Stimulated activated CD8-positive, alpha-beta memory T cell treated with anti-CD3 and anti-CD28 coated beads, Interleukin-15, amount 100 ng/mL, for 24 hours (primary cell): ENCODE results near the gene CEP78.

Source experiments
- DNase-seq: peaks from one replicate; pipeline ENCODE4 v3.0.0-alpha.2; 2020; ENCODE audit warnings: low read depth

CEP78 gene

GRCh38 chr9:78288214-78288892 lies 52.5 kb downstream of the CEP78 start:
- no peak for DNase-seq

GRCh38 chr9:78289474-78289873 lies 53.6 kb downstream of the CEP78 start:
- DNase-seq: no peak

GRCh38 chr9:78291240-78291925 lies 55.5 kb downstream of the CEP78 start:
- no peak for DNase-seq

- DNase-seq: no peak
Measured at GRCh38 chr9:78292026-78292425, 56.2 kb downstream of the CEP78 start.

- no peak for DNase-seq
Measured at GRCh38 chr9:78292716-78293497, 57.0 kb downstream of the CEP78 start.

- DNase-seq: no peak
Measured at GRCh38 chr9:78294290-78295176, 58.7 kb downstream of the CEP78 start.

GRCh38 chr9:78295177-78295575 lies 59.3 kb downstream of the CEP78 start:
- no peak for DNase-seq

GRCh38 chr9:78295731-78296130 lies 59.9 kb downstream of the CEP78 start:
- DNase-seq: no peak

GRCh38 chr9:78296201-78296892 lies 60.5 kb downstream of the CEP78 start:
- no peak for DNase-seq

- DNase-seq: peak; percentile 63
Measured at GRCh38 chr9:78296893-78297671, 61.2 kb downstream of the CEP78 start, which contains the start of gene PSAT1. PSAT1 (plus strand) TSS chr9:78297125; CDS start chr9:78297211, 86 bp downstream.

GRCh38 chr9:78297672-78297961 lies 61.7 kb downstream of the CEP78 start:
- DNase-seq: no peak

- DNase-seq: no peak
Measured at GRCh38 chr9:78298046-78298765, 62.3 kb downstream of the CEP78 start.

GRCh38 chr9:78300209-78300608 lies 64.3 kb downstream of the CEP78 start:
- no peak for DNase-seq

GRCh38 chr9:78301466-78301865 lies 65.6 kb downstream of the CEP78 start:
- DNase-seq: no peak

GRCh38 chr9:78303377-78304062 lies 67.6 kb downstream of the CEP78 start:
- DNase-seq: no peak

GRCh38 chr9:78304357-78304756 lies 68.5 kb downstream of the CEP78 start:
- no peak for DNase-seq

- no peak for DNase-seq
Measured at GRCh38 chr9:78306222-78307076, 70.6 kb downstream of the CEP78 start.

GRCh38 chr9:78307360-78307759 lies 71.5 kb downstream of the CEP78 start:
- DNase-seq: no peak
